ENCODE data around the gene PPP1R13L.

PPP1R13L gene

DNA sequence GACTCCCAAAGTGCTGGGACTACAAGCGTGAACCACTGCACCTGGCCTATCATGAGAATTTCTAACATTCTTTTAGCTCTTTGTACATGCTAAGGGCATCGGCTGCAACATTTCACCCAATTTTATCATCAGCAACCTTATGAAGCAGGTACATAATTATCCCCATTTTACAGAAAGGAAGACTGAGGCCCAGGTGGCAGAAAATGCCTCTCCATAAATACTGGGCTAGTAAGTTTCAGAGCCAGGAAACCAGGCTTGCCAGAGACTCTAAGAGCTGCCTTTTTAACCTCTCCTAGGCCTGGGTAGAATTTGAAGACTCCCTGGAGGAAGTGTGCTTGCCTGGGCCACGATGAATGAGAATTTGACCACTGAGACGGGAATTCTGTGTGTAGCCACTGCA is 36.7 kb downstream of the PPP1R13L start:
- DNase-seq (ENCODE audit: low spot score), result no peak

DNA sequence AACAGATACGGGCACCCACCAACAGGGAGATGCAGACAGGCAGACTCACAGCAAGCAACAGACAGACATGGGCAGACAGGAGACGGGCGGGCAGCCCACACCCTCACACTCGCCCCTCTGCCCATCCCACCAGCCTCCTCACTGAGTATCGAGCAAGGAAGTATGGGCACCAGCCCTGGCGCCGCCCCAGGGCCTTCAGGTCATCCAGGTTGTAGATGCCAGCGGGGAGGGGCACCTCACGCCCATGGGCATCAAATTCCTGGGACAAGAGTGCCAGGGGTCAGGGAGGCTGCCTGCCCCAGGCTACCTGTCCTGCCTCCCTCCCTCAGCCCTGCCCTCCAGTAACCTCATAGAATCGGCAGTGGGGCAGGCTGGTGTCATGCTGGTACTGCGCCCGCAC is 40.2 kb downstream of the PPP1R13L start:
- no peak for DNase-seq (ENCODE audit: low spot score)

GRCh38 chr19:45363861-45364459 is 40.9 kb downstream of the PPP1R13L start:
- no peak for DNase-seq (ENCODE audit: low spot score)

GRCh38 chr19:45362291-45362690 is 42.6 kb downstream of the PPP1R13L start:
- DNase-seq (ENCODE audit: low spot score), result no peak

DNA sequence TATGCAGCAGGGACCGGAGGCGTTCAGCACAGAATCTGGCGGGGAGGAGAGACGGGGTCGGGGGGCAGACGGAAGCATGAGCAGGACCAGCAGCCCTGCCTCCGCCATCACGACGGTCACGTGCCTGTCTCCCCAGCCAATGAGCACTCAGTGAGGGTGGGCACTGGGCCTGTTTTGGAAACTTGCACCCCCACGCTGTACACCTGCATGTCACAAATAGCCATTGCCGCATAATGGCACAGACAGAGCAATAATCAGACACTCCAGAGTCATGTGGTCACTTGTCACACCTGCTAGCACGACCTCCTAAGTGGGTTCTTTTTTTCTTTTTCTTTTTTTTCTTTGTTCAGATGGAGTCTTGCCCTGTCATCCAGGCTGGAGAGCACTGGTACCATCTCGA is 43.3 kb downstream of the PPP1R13L start:
- no peak for DNase-seq (ENCODE audit: low spot score)

DNA sequence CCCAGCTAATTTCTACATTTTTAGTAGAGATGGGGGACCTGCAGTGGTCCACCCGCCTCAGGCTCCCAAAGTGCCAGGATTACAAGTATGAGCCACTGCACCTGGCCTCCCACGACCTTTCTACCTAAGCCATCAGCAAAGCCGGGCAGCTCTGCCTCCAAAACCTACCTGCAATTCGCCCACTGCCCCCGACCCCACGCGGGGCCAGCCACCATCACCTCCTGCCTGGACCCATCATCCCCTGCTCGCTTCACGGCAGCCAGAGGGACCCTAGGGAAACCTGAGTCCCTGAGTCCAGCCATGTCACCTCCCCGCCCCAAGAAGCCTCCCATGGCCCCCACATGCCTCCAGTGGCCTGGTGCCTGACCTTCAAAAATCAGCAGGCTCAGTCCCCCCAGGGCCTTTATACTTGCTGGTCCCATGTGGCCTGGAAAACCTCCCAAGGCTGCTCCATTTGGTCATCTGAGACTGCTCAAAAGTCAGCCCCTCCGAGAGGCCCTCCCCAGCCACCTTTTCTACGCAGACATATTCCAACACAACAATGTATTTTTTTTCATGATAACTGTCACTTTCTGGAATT is 46.6 kb downstream of the PPP1R13L start:
- no peak for DNase-seq (ENCODE audit: low spot score)

DNA sequence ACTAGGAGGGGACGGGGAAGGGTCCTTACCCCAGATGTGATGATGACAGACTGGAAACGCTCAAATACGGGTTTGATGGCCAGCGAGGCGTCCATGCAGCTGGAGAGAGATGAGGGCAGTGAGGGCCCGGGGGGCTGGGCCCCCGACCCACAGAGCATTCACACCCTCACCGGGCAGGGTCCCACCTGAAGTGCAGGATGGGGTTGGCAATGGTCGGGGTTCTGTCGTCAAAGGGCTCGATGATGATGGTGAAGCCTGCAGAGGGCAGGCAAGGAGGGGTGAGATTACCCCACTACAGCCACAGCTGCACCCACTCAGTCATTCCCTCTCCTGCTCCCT is 47.5 kb downstream of the PPP1R13L start:
- no peak for DNase-seq (ENCODE audit: low spot score)

DNA sequence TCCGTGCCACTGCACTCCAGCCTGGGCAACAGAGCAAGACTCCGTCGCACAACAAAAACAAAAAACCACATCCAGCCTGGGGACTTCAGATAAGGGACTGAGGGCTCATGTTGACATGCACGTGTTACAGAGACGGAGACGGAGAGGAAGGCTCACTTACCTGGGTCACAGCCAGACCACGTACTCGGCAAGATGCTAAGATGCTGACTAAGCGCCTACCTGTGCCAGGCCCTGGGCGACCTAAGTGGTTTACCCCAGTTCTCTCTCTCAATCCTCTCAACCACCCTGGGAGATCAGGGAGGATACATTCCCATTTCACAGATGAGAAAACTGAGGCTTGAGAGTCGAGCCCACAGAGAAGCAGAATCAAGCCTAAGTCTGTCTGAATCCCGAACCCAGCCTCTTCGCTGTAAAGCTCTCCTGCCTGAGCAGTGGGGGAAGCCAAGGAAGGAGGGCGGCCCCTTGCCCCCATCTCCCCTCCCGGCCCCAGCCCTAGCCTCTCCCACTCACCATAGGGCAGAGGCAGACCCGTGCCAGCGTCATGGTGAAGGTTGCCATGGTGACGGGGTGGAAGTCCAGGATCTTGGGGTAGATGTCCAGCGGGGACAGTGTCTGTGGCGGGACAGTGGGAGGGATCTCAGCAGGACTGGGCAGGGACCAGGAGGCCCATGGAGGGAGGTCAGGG is 48.0 kb downstream of the PPP1R13L start:
- no peak for DNase-seq (ENCODE audit: low spot score)

GRCh38 chr19:45355910-45356309 is 49.0 kb downstream of the PPP1R13L start:
- no peak for DNase-seq (ENCODE audit: low spot score)

- DNase-seq (ENCODE audit: low spot score), result no peak
Observed at GRCh38 chr19:45355402-45355801, 49.5 kb downstream of the PPP1R13L start.

DNA sequence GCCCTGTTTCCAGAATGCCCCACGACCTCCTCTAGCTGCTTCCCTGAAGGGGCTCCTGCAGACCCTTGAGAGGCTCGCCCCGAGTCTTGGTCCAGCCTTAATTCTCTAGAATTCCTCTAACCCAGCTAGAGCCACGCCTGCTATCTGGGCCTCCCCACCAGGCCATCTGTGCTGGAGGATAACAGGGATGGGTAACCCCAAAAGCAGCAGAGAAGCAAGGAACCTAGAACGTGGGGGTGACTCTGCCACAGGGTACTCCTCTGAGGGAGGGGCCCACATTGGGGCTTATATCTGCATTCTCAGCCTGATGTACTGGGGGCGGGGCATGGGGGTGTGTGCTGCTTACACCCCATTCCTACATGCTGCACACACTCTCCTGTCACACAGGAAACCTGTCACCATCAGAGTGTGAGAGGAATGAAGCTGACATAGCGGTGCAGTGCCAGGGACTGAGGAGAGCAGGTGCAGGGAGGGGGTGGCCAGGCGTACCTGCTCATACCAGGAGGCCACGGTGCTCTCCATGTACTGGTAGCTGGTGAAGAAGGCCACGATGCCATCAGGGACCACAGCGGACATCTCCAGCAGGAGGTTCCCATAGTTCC is 50.5 kb downstream of the PPP1R13L start:
- DNase-seq (ENCODE audit: low spot score), result no peak

DNA sequence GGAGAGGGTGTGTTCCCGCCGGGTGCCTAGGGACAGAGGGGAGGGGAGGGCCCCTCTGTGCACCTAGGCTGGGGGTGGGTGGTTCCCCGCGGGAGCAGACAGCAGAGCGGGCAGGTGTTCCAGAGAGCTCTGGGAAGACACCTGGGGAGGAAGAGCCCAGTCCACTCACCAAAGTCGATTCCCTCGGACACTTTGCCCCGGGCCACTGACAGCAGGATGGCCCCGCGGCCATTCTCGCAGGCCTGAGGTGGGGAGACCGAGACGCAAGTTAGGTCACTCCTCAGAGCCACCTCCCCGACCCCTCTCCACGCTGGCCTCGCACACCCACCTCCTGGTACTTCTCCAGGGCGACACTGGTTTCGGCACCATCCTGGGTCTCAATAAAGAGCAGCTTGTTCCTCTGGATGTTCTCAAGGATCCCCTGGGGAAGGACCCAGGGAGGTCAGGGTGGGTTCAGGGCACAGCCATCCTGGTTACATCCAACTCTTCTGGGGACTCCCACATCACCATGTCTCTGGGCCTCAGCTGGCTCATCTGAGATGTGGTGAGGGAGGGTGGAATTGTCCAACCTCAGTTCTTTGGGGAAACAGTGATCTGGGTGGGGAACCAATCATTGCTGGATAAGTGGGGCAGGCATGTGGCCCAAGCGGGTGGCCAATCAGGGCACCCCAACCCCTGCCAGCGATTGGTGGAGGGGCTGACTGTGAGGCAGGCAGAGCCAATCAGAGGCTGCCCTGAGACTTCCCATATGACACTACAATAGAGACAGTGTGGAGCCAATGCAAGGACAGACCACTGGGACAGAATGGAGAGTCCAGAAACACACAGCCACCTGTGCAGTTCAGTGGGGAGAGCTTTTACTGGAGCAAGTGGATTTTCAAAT is 51.7 kb downstream of the PPP1R13L start:
- no peak for DNase-seq (ENCODE audit: low spot score)

GRCh38 chr19:45352471-45352870 is 52.4 kb downstream of the PPP1R13L start:
- DNase-seq (ENCODE audit: low spot score), result no peak

DNA sequence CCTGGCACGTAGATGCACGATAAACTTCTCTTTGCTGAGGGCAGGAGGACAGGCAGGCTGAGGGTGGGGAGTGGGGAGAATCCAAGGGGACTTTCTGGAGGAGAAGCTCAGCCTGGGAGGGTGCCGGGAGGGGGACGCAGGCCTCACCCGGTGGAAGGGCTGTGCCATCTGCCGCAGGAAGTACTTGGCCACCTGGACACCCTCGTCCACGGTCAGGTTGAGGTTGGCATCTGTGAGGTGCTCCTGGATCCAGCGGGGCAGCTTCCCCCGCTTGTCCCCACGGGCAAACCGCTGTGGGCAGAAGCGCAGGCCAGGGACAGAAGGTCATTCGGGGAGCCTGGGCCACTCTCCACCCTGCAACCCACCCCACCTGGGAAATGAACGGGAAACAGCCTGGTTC is 52.8 kb downstream of the PPP1R13L start:
- no peak for DNase-seq (ENCODE audit: low spot score)

- no peak for DNase-seq (ENCODE audit: low spot score)
Observed at GRCh38 chr19:45351401-45351952, 53.4 kb downstream of the PPP1R13L start.

DNA sequence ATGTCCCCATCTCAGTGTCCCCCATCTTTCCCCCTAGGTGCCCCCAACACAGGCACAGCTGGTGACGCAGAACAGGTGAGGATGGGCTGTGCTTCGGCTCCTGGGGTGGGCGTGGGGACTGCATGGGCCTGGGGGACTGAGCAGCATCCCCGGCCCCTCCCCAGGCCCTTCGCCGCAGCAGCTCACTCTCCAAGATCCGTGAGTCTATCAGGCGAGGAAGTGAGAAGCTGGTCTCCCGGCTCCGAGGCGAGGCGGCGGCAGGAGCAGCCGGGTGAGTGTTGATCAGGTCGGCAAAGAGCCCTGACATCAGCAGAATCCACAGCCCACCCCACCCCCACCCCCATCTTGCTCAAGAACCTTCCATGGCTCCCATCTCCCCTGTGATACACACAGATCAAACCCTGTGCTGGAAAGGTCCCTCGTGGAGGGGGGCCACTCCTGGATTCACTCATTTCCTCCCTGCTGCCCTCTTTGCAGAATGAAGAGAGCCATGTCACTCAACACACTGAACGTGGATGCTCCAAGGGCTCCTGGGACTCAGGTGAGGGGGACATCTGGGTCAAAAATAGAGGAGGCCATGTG is 54.3 kb downstream of the PPP1R13L start:
- DNase-seq (ENCODE audit: low spot score), result no peak

- DNase-seq (ENCODE audit: low spot score), result no peak
Observed at GRCh38 chr19:45349430-45349941, 55.4 kb downstream of the PPP1R13L start.

- DNase-seq (ENCODE audit: low spot score), result no peak
Observed at GRCh38 chr19:45349126-45349415, 55.8 kb downstream of the PPP1R13L start.

DNA sequence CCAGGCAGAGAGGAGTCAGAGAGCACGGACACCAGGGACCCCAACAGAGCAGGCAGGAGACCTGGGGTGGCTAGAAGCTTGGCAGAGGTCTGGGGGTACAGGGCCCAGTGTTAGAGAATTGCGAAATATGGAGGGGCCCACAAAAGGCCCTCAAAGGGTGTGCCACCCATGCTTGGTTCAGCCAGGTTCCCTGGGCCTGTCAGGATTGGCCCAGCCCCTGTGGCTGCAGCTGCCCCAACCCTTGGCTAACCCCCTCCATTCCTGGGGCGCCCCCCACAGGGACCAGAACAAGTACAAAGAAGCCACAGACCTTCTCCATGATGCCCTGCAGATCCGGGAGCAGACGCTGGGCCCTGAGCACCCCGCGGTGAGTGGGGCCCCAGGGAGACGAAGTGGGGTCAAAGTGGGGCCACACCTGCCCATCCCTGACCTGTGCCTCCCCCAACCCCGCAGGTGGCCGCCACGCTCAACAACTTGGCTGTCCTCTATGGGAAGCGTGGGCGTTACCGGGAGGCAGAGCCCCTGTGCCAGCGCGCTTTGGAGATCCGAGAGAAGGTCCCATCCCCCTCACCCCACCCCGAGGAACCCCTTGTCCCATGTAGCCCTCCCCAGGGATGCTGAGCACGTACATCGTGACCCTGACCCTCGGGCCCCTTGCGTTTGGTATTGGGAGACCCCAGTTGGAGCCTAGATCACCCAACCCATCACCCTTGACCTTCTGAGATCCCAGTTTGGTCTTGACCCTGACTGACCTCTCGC is 56.3 kb downstream of the PPP1R13L start:
- no peak for DNase-seq (ENCODE audit: low spot score)

DNA sequence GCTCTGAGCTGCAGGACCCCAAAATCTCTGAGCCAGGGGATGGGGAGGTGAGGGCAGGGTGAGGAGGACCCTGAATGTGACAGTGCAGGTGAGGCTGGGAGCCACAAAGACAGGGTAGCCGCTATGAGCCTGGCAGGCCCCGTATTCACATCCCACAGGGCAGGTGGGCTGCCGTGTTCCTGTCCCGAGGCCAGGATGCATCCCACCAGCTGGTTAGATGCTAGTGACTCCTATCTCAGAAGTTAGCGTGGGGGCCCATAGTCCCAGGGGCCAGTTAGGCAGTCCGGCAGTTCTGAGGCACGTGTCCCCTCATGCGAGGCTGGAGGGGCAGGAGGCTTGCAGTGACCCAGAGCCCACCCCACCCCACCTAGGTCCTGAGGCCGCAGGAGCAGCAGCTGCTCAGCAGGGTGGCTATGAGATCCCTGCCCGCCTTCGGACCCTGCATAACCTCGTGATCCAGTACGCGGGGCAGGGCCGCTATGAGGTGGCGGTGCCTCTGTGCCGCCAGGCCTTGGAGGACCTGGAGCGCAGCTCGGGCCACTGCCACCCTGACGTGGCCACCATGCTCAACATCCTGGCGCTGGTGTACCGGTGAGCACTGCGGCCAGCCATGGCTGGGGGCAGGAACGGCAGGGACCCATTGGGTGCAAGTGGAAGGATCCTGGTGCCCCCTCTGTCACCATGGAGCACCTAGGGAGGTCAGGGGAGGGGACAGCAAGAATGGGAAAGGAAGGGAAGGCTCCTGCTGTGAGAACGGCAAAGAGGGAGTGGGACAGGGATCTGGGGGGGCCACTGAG is 57.1 kb downstream of the PPP1R13L start:
- DNase-seq (ENCODE audit: low spot score), result no peak
